HL-60/S4 treated with retinoic acid at 250 ng/mL for 4 days and 3 days (cell line): ENCODE data around the gene MFSD11.
"Not testable (repeated sequence)": the region's sequence is repeated elsewhere in the genome, so short reads cannot be mapped to it uniquely, and the experiment has no call there.

Experiments used
- in situ Hi-C: fragments of 300-500 bp; cut with MboI; formaldehyde crosslinking; loops from 2 replicates; pipeline ENCODE4 v1.7.0; 2022; ENCODE audit warnings: low sequenced_read_pairs

The MFSD11 gene

GRCh38 chr17:76737676-76738467 lies at the start of gene MFSD11:
TSS of gene MFSD11 (plus strand) at chr17:76738119. CDS start at chr17:76738353, 234 bp downstream.
- in situ Hi-C loops = no loop called here

- in situ Hi-C loops = no loop called here
Measured at GRCh38 chr17:76688165-76688622, 49.7 kb upstream of the MFSD11 start.

GRCh38 chr17:76689859-76690258 lies 48.1 kb upstream of the MFSD11 start:
- in situ Hi-C loops = no loop called here

- in situ Hi-C loops = no loop called here
Measured at GRCh38 chr17:76690596-76691280, 47.2 kb upstream of the MFSD11 start.

- in situ Hi-C loops = no loop called here
Measured at GRCh38 chr17:76691379-76692191, 46.3 kb upstream of the MFSD11 start.

- in situ Hi-C loops = no loop called here
Measured at GRCh38 chr17:76695059-76695831, 42.7 kb upstream of the MFSD11 start.

GRCh38 chr17:76696763-76697701 lies 40.9 kb upstream of the MFSD11 start:
- in situ Hi-C loops = no loop called here

GRCh38 chr17:76697702-76698465 lies 40.0 kb upstream of the MFSD11 start:
- in situ Hi-C loops = no loop called here

GRCh38 chr17:76698466-76698977 lies 39.4 kb upstream of the MFSD11 start:
- in situ Hi-C loops = not testable (repeated sequence)

- in situ Hi-C loops = no loop called here
Measured at GRCh38 chr17:76700270-76700616, 37.7 kb upstream of the MFSD11 start.

GRCh38 chr17:76700617-76701470 lies 37.1 kb upstream of the MFSD11 start:
- in situ Hi-C loops = no loop called here

GRCh38 chr17:76701471-76701967 lies 36.4 kb upstream of the MFSD11 start:
- in situ Hi-C loops = no loop called here

GRCh38 chr17:76702076-76702475 lies 35.8 kb upstream of the MFSD11 start:
- in situ Hi-C loops = no loop called here

GRCh38 chr17:76702941-76703637 lies 34.8 kb upstream of the MFSD11 start:
- in situ Hi-C loops = no loop called here

GRCh38 chr17:76704805-76705204 lies 33.1 kb upstream of the MFSD11 start:
- in situ Hi-C loops = no loop called here

GRCh38 chr17:76706817-76707216 lies 31.1 kb upstream of the MFSD11 start:
- in situ Hi-C loops = no loop called here
